ENCODE results near the gene STK38L. TPM values are rescaled to one million over a fixed set of nuclear protein-coding genes. Genes with fewer than 3 reads are reported as not detected.

The STK38L gene
- total and polyA plus RNA-seq, 7 experiments from 2014 or later: 7.2 to 22.8 (median 19.4) TPM

DNA sequence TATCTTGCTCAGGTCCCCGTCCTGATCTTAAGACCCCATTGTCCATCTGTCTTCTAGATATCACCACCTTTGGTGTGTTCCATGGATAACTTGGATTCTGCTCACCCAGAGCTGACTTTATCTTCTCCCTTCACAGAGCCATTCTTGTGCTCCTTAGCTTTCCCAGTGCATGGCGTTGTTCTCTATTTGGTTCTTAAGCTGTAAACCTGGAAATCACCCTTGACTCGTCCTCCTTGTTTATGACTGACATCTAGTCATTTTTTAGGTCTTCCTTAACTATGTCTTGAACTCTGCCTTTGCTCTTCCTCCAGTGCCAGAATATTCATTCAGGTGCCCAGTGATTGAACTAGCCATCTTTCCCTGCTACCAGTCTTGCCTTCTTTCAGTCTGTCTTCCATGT lies 11.7 kb downstream of the STK38L start:
- Histone ChIP-seq H3K9me3 (ENCODE audit: control insufficient read depth in 2 of 3, low read length in 3 of 3) (no peaks in the 10 kb centered on the region), H3K4me1 (ENCODE audit: control insufficient read depth in 2 of 2, insufficient read depth in 2 of 2, low read length in 2 of 2) (no peaks in the 10 kb centered on the region), H3K4me3 (ENCODE audit: low read length) (no peak overlapping the region), H3K27me3 (ENCODE audit: control insufficient read depth in 2 of 2, insufficient read depth in 2 of 2, low read length in 2 of 2) (no peaks in the 10 kb centered on the region), H3K36me3 (ENCODE audit: control insufficient read depth in 2 of 3, insufficient read depth in 3 of 3, low read length in 3 of 3) (no peaks in the 10 kb centered on the region), H3K27ac (ENCODE audit: low read depth, low read length) (no peak overlapping the region)
- H3K36me3 Mint-ChIP-seq: peaks cover 0 to 30% (median 22%) of the 10 kb centered on the region in 5 donors
- H3K4me3 Mint-ChIP-seq: no peak overlapping the region
- ChIA-PET CTCF (no interaction called here), POLR2A (interaction anchor here (0.6 kb wide), 1 partner anchor 1141 kb away, joined by 3 read pairs; no protein-coding TSS in a partner anchor)
- DNase-seq (no peak), ATAC-seq (no peak)
- H3K27ac Mint-ChIP-seq: no peak overlapping the region
- peaks cover 20 to 56% (median 49%) of the 10 kb centered on the region in 7 donors for H3K4me1 Mint-ChIP-seq
- intact Hi-C loops (cut with micrococcal nuclease): no loop called here
- H3K9me3 Mint-ChIP-seq: peaks cover 0 to 5% (median 0%) of the 10 kb centered on the region in 11 donors
- no peaks in the 10 kb centered on the region for H3K27me3 Mint-ChIP-seq

DNA sequence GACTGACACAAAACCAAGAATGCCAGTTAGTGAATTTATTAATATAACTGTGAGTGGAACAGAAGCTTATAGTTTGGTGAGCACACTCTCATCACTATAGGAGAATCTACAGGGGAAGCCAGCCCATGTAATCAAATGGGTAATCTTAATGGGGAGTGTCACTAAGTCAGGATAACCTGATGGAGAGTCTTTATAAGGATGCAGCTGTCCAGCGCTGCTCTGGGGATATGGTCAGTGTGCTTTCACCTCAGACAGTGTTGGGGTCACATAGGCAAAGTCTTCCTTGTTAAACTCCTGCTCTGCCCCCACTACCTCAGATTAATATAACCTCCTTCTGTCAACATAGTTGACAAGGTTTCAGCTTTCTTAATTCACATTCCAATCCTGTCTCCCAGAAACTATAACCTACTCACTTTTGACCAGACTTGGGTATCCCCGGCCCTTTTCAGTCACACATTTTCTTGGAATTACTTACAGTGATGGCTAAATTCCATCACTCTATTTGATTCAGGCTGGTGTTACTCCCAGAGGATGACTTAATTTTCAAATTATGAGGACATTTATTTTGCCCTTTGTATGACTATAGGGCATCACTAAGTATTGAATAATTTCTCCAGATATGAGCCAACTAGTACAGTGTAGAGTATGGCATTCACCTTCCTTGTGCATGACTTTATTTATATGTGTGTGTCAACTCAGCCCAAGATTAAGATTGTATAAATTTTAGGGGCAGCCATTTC lies 13.2 kb downstream of the STK38L start:
- Mint-ChIP-seq H3K4me1 (peaks cover 27 to 58% (median 46%) of the 10 kb centered on the region in 7 donors), H3K4me3 (no peak overlapping the region), H3K27me3 (no peaks in the 10 kb centered on the region), H3K27ac (no peak overlapping the region), H3K9me3 (peaks cover 0 to 5% (median 0%) of the 10 kb centered on the region in 11 donors), H3K36me3 (peaks cover 0 to 27% (median 23%) of the 10 kb centered on the region in 5 donors)
- no peaks in the 10 kb centered on the region for H3K4me1 ChIP-seq (ENCODE audit: control insufficient read depth in 2 of 2, insufficient read depth in 2 of 2, low read length in 2 of 2)
- no peaks in the 10 kb centered on the region for H3K9me3 ChIP-seq (ENCODE audit: control insufficient read depth in 2 of 3, low read length in 3 of 3)
- H3K4me3 ChIP-seq (ENCODE audit: low read length): no peak overlapping the region
- ATAC-seq: no peak
- POLR2A ChIA-PET: no interaction called here
- H3K27ac ChIP-seq (ENCODE audit: low read depth, low read length): no peak overlapping the region
- intact Hi-C loops (cut with micrococcal nuclease): no loop called here
- H3K36me3 ChIP-seq (ENCODE audit: control insufficient read depth in 2 of 3, insufficient read depth in 3 of 3, low read length in 3 of 3): no peaks in the 10 kb centered on the region
- H3K27me3 ChIP-seq (ENCODE audit: control insufficient read depth in 2 of 2, insufficient read depth in 2 of 2, low read length in 2 of 2): no peaks in the 10 kb centered on the region
- CTCF ChIA-PET: no interaction called here
- DNase-seq: no peak

DNA sequence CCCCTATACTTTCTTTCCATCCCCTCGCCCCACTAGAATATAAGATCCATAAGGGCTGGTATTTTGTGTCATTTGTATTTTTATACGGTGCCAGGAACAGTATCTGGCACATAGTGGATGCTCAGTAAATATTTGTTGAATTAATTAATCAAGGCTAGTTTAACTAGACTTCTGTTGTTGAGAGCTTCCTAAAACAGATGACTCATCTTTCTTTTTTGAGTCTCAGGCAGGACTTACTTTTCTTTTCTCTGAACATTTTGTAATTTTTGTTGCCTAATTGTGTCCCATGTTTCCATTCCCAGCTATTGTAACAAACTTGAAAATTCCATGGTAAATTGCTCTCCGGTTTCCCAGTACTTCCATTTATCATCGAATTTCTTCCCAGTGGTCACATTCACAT lies 16.7 kb downstream of the STK38L start:
- H3K9me3 Mint-ChIP-seq: peaks cover 0 to 11% (median 0%) of the 10 kb centered on the region in 11 donors
- H3K36me3 Mint-ChIP-seq: peaks cover 4 to 44% (median 33%) of the 10 kb centered on the region in 5 donors
- intact Hi-C loops (cut with micrococcal nuclease): no loop called here
- no peaks in the 10 kb centered on the region for H3K36me3 ChIP-seq (ENCODE audit: control insufficient read depth in 2 of 3, insufficient read depth in 3 of 3, low read length in 3 of 3)
- H3K4me3 ChIP-seq (ENCODE audit: low read length): no peak overlapping the region
- peak overlapping the region in 2 of 9 donors; percentile 13 to 28 for H3K27ac Mint-ChIP-seq
- H3K4me3 Mint-ChIP-seq: no peak overlapping the region
- ATAC-seq: no peak
- ChIA-PET POLR2A (no interaction called here), CTCF (no interaction called here)
- no peaks in the 10 kb centered on the region for H3K4me1 ChIP-seq (ENCODE audit: control insufficient read depth in 2 of 2, insufficient read depth in 2 of 2, low read length in 2 of 2)
- no peak for DNase-seq
- no peaks in the 10 kb centered on the region for H3K9me3 ChIP-seq (ENCODE audit: control insufficient read depth in 2 of 3, low read length in 3 of 3)
- no peaks in the 10 kb centered on the region for H3K27me3 Mint-ChIP-seq
- no peaks in the 10 kb centered on the region for H3K27me3 ChIP-seq (ENCODE audit: control insufficient read depth in 2 of 2, insufficient read depth in 2 of 2, low read length in 2 of 2)
- no peak overlapping the region for H3K27ac ChIP-seq (ENCODE audit: low read depth, low read length)
- peaks cover 16 to 45% (median 33%) of the 10 kb centered on the region in 7 donors for H3K4me1 Mint-ChIP-seq

DNA sequence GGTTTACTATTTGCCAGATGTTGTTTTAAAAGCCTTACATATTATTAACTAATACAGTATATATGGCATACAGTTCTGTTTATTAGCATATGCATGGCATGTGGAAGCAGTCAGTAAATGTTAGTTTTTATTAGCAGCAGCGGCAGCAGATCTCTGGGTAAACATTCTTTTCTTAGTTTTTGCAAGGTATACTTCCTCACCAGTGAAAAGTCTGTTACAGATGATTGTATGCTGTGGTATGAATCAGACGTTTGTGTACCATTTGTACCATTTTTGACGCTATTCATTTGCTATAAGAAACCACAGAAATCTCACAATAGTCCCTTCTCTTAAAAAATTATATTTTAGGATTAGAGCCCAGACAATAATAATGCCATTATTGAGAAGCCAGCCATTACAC lies 17.8 kb downstream of the STK38L start:
- Mint-ChIP-seq H3K9me3 (peaks cover 0 to 16% (median 3%) of the 10 kb centered on the region in 11 donors), H3K27me3 (no peaks in the 10 kb centered on the region), H3K36me3 (peaks cover 4 to 47% (median 35%) of the 10 kb centered on the region in 5 donors), H3K4me1 (peaks cover 13 to 40% (median 33%) of the 10 kb centered on the region in 7 donors), H3K27ac (no peak overlapping the region), H3K4me3 (no peak overlapping the region)
- Histone ChIP-seq H3K4me3 (ENCODE audit: low read length) (no peak overlapping the region), H3K4me1 (ENCODE audit: control insufficient read depth in 2 of 2, insufficient read depth in 2 of 2, low read length in 2 of 2) (no peaks in the 10 kb centered on the region), H3K27me3 (ENCODE audit: control insufficient read depth in 2 of 2, insufficient read depth in 2 of 2, low read length in 2 of 2) (no peaks in the 10 kb centered on the region), H3K27ac (ENCODE audit: low read depth, low read length) (no peak overlapping the region), H3K36me3 (ENCODE audit: control insufficient read depth in 2 of 3, insufficient read depth in 3 of 3, low read length in 3 of 3) (no peaks in the 10 kb centered on the region), H3K9me3 (ENCODE audit: control insufficient read depth in 2 of 3, low read length in 3 of 3) (no peaks in the 10 kb centered on the region)
- intact Hi-C loops (cut with micrococcal nuclease): no loop called here
- CTCF ChIA-PET: interaction anchor here (0.7 kb wide), 1 partner anchor 976 kb away, joined by 3 read pairs; no protein-coding TSS in a partner anchor
- POLR2A ChIA-PET: no interaction called here
- ATAC-seq (no peak), DNase-seq (no peak)

DNA sequence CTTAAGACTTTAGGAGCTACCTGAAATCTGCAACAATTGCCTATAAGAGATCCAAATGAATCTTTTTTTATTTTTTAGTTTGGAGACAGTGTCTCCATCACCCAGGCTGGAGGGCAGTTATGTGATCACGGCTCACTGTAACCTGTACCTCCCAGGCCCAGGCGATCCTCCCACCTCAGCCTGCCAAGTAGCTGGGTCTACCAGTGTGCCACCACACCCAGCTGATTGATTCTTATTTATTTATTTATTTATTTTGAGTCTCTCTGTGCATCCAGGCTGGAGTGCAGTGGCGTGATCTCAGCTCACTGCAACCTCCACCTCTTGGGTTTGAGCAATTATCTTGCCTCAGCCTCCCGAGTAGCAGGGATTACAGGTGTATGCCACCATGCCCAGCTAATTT lies 26.1 kb downstream of the STK38L start:
- peaks cover 0 to 28% (median 19%) of the 10 kb centered on the region in 7 donors for H3K4me1 Mint-ChIP-seq
- ATAC-seq (no peak), DNase-seq (no peak)
- H3K27ac Mint-ChIP-seq: no peak overlapping the region
- POLR2A ChIA-PET: no interaction called here
- H3K4me3 Mint-ChIP-seq: no peak overlapping the region
- Histone ChIP-seq H3K27ac (ENCODE audit: low read depth, low read length) (no peak overlapping the region), H3K27me3 (ENCODE audit: control insufficient read depth in 2 of 2, insufficient read depth in 2 of 2, low read length in 2 of 2) (no peaks in the 10 kb centered on the region), H3K4me3 (ENCODE audit: low read length) (no peak overlapping the region), H3K4me1 (ENCODE audit: control insufficient read depth in 2 of 2, insufficient read depth in 2 of 2, low read length in 2 of 2) (no peaks in the 10 kb centered on the region), H3K9me3 (ENCODE audit: control insufficient read depth in 2 of 3, low read length in 3 of 3) (no peaks in the 10 kb centered on the region), H3K36me3 (ENCODE audit: control insufficient read depth in 2 of 3, insufficient read depth in 3 of 3, low read length in 3 of 3) (no peaks in the 10 kb centered on the region)
- peaks cover 5 to 43% (median 31%) of the 10 kb centered on the region in 5 donors for H3K36me3 Mint-ChIP-seq
- intact Hi-C loops (cut with micrococcal nuclease): no loop called here
- CTCF ChIA-PET: no interaction called here
- H3K27me3 Mint-ChIP-seq: no peaks in the 10 kb centered on the region
- peaks cover 0 to 16% (median 7%) of the 10 kb centered on the region in 11 donors for H3K9me3 Mint-ChIP-seq

DNA sequence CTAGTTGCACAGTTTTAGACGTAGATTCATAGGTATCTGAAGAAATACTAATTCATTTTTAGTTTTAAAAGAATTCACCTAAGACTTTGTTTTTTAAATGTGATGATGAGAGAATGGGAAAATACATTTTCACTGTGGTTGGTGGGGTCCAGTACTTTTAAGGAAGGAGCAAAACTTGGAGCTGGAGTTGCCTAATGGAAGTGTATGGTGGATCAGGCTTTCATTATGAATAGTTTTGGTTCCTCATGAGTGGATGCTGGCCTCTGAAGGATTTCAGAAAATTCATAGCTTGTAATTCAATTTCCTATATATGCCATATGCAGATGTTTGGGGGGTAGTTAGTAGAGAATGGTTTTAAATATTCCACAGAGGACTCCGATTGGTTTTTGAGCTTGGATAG lies 27.1 kb downstream of the STK38L start:
- Histone ChIP-seq H3K27ac (ENCODE audit: low read depth, low read length) (no peak overlapping the region), H3K4me1 (ENCODE audit: control insufficient read depth in 2 of 2, insufficient read depth in 2 of 2, low read length in 2 of 2) (no peaks in the 10 kb centered on the region), H3K9me3 (ENCODE audit: control insufficient read depth in 2 of 3, low read length in 3 of 3) (no peaks in the 10 kb centered on the region), H3K27me3 (ENCODE audit: control insufficient read depth in 2 of 2, insufficient read depth in 2 of 2, low read length in 2 of 2) (no peaks in the 10 kb centered on the region), H3K4me3 (ENCODE audit: low read length) (no peak overlapping the region), H3K36me3 (ENCODE audit: control insufficient read depth in 2 of 3, insufficient read depth in 3 of 3, low read length in 3 of 3) (no peaks in the 10 kb centered on the region)
- DNase-seq (no peak), ATAC-seq (no peak)
- H3K4me3 Mint-ChIP-seq: no peak overlapping the region
- H3K27ac Mint-ChIP-seq: no peak overlapping the region
- intact Hi-C loops (cut with micrococcal nuclease): no loop called here
- H3K36me3 Mint-ChIP-seq: peaks cover 5 to 37% (median 28%) of the 10 kb centered on the region in 5 donors
- ChIA-PET CTCF (interaction anchor here (0.9 kb wide), 1 partner anchor 11 kb away, joined by 3 read pairs; no protein-coding TSS in a partner anchor), POLR2A (no interaction called here)
- peaks cover 0 to 28% (median 22%) of the 10 kb centered on the region in 7 donors for H3K4me1 Mint-ChIP-seq
- H3K27me3 Mint-ChIP-seq: no peaks in the 10 kb centered on the region
- peaks cover 0 to 16% (median 7%) of the 10 kb centered on the region in 11 donors for H3K9me3 Mint-ChIP-seq

Measured in naive thymus-derived CD4-positive, alpha-beta T cell (primary cell).